IPS-15b (cell line): ENCODE results near the gene POU3F3.

Source experiments
- H3K27me3 ChIP-seq: one replicate; pipeline ENCODE4 v1.6.1; 2013; ENCODE audit warnings: low read length; ENCODE audit not compliant: control insufficient read depth, insufficient read depth
- H3K36me3 ChIP-seq: one replicate; pipeline ENCODE4 v1.6.1; 2013; ENCODE audit warnings: low read length; ENCODE audit not compliant: control insufficient read depth, insufficient read depth
- H3K4me1 ChIP-seq: one replicate; pipeline ENCODE4 v1.6.1; 2013; ENCODE audit warnings: mild to moderate bottlenecking, low read length; ENCODE audit not compliant: control insufficient read depth, insufficient read depth
- H3K4me3 ChIP-seq: one replicate; pipeline ENCODE4 v1.5.1; 2013; ENCODE audit warnings: low read depth, low read length
- H3K9ac ChIP-seq: one replicate; pipeline ENCODE4 v1.6.1; 2013; ENCODE audit warnings: low read depth, mild to moderate bottlenecking, low read length
- H3K9me3 ChIP-seq: one replicate; pipeline ENCODE4 v1.6.1; 2013; ENCODE audit warnings: mild to moderate bottlenecking, low read length; ENCODE audit not compliant: control insufficient read depth, insufficient read depth

The POU3F3 gene

GRCh38 chr2:104866122-104866864, 12.4 kb downstream of the POU3F3 start:
- no peaks in the 10 kb centered on the region for H3K36me3 ChIP-seq
- H3K9ac ChIP-seq, result no peak overlapping the region
- H3K4me1 ChIP-seq, result peaks cover 10% of the 10 kb centered on the region
- peaks cover 98% of the 10 kb centered on the region for H3K27me3 ChIP-seq
- H3K4me3 ChIP-seq, result peak overlapping the region; percentile 41
- H3K9me3 ChIP-seq, result no peaks in the 10 kb centered on the region

GRCh38 chr2:104866883-104867812, 13.2 kb downstream of the POU3F3 start:
- no peaks in the 10 kb centered on the region for H3K36me3 ChIP-seq
- H3K4me3 ChIP-seq, result peak overlapping the region; percentile 41
- H3K4me1 ChIP-seq, result peaks cover 7% of the 10 kb centered on the region
- H3K9me3 ChIP-seq, result no peaks in the 10 kb centered on the region
- H3K27me3 ChIP-seq, result peaks cover 96% of the 10 kb centered on the region
- no peak overlapping the region for H3K9ac ChIP-seq

GRCh38 chr2:104867813-104868504, 14.0 kb downstream of the POU3F3 start:
- H3K9me3 ChIP-seq, result no peaks in the 10 kb centered on the region
- no peaks in the 10 kb centered on the region for H3K36me3 ChIP-seq
- peaks cover 95% of the 10 kb centered on the region for H3K27me3 ChIP-seq
- H3K4me1 ChIP-seq, result peaks cover 5% of the 10 kb centered on the region
- H3K4me3 ChIP-seq, result peak overlapping the region; percentile 41
- no peak overlapping the region for H3K9ac ChIP-seq

GRCh38 chr2:104868505-104868866, 14.6 kb downstream of the POU3F3 start:
- Histone ChIP-seq H3K9ac (no peak overlapping the region), H3K27me3 (peaks cover 93% of the 10 kb centered on the region), H3K9me3 (no peaks in the 10 kb centered on the region), H3K4me1 (peaks cover 5% of the 10 kb centered on the region), H3K4me3 (peak overlapping the region; percentile 32), H3K36me3 (no peaks in the 10 kb centered on the region)

- Histone ChIP-seq H3K9me3 (no peaks in the 10 kb centered on the region), H3K4me3 (peak overlapping the region; percentile 22), H3K27me3 (peaks cover 93% of the 10 kb centered on the region), H3K36me3 (no peaks in the 10 kb centered on the region), H3K4me1 (peaks cover 5% of the 10 kb centered on the region), H3K9ac (no peak overlapping the region)
Observed at GRCh38 chr2:104870100-104870975, 16.4 kb downstream of the POU3F3 start.

- Histone ChIP-seq H3K4me1 (peaks cover 4% of the 10 kb centered on the region), H3K27me3 (peaks cover 91% of the 10 kb centered on the region), H3K4me3 (peak overlapping the region; percentile 49), H3K9me3 (no peaks in the 10 kb centered on the region), H3K36me3 (no peaks in the 10 kb centered on the region), H3K9ac (no peak overlapping the region)
Observed at GRCh38 chr2:104871649-104871971, 17.7 kb downstream of the POU3F3 start.

GRCh38 chr2:104871972-104872865, 18.3 kb downstream of the POU3F3 start:
- Histone ChIP-seq H3K4me3 (peak overlapping the region; percentile 58), H3K9ac (no peak overlapping the region), H3K27me3 (peaks cover 91% of the 10 kb centered on the region), H3K36me3 (no peaks in the 10 kb centered on the region), H3K9me3 (no peaks in the 10 kb centered on the region), H3K4me1 (peaks cover 3% of the 10 kb centered on the region)

- peak overlapping the region; percentile 58 for H3K4me3 ChIP-seq
- peaks cover 3% of the 10 kb centered on the region for H3K4me1 ChIP-seq
- H3K27me3 ChIP-seq, result peaks cover 88% of the 10 kb centered on the region
- no peaks in the 10 kb centered on the region for H3K36me3 ChIP-seq
- H3K9me3 ChIP-seq, result no peaks in the 10 kb centered on the region
- H3K9ac ChIP-seq, result no peak overlapping the region
Observed at GRCh38 chr2:104872866-104873688, 19.2 kb downstream of the POU3F3 start.

GRCh38 chr2:104873689-104874054, 19.8 kb downstream of the POU3F3 start:
- no peak overlapping the region for H3K9ac ChIP-seq

GRCh38 chr2:104874230-104874629, 20.3 kb downstream of the POU3F3 start:
- Histone ChIP-seq H3K36me3 (no peaks in the 10 kb centered on the region), H3K27me3 (peaks cover 77% of the 10 kb centered on the region), H3K4me1 (peaks cover 3% of the 10 kb centered on the region), H3K9me3 (no peaks in the 10 kb centered on the region), H3K4me3 (peak overlapping the region; percentile 58), H3K9ac (no peak overlapping the region)

More at GRCh38 chr2:104873689-104874054, 19.8 kb downstream of the POU3F3 start:
- peaks cover 3% of the 10 kb centered on the region for H3K4me1 ChIP-seq
- H3K4me3 ChIP-seq, result peak overlapping the region; percentile 58
- H3K27me3 ChIP-seq, result peaks cover 82% of the 10 kb centered on the region
- no peaks in the 10 kb centered on the region for H3K36me3 ChIP-seq
- no peaks in the 10 kb centered on the region for H3K9me3 ChIP-seq
